Psoas muscle (tissue), 8 donors: Measurements from ENCODE around the gene KCNAB1. TPM values are rescaled to one million over a fixed set of nuclear protein-coding genes. Genes with fewer than 3 reads are reported as not detected.

ENCODE experiments used
- ATAC-seq, 4 donors: fragments of 200-7000 bp; cut with Tn5 transposase; one replicate each; pipeline ENCODE4 v1.9.1; 2020; ENCODE audit warnings: moderate library complexity in 3 of 4, mild to moderate bottlenecking in 2 of 4
- DNase-seq, 2 donors: peaks; one replicate each; pipeline ENCODE4 v3.0.0-alpha.2; 2020
- H3K27ac ChIP-seq: fragments of 200-600 bp; one replicate; pipeline ENCODE4 v1.8.0; 2022
- H3K27me3 ChIP-seq, 3 donors: fragments of 200-600 bp in 1 of 3; one replicate each; pipeline versions ENCODE4 v1.6.1 to v1.8.0; 2013 to 2022; ENCODE audit warnings: low read length in 2 of 3, mild to moderate bottlenecking in 2 of 3, moderate library complexity in 1 of 3; ENCODE audit not compliant: insufficient read depth in 3 of 3
- H3K36me3 ChIP-seq, 2 donors: fragments of 200-600 bp in 1 of 2; one replicate each; pipeline versions ENCODE4 v1.6.1 to v1.8.0; 2013 to 2022; ENCODE audit warnings: low read depth in 1 of 2, mild to moderate bottlenecking in 1 of 2, moderate library complexity in 1 of 2; ENCODE audit not compliant: insufficient read depth in 1 of 2
- H3K4me1 ChIP-seq: fragments of 200-600 bp; one replicate; pipeline ENCODE4 v1.8.0; 2022
- H3K4me3 ChIP-seq: fragments of 200-600 bp; one replicate; pipeline ENCODE4 v1.8.0; 2022; ENCODE audit warnings: mild to moderate bottlenecking
- H3K9me3 ChIP-seq: fragments of 200-600 bp; one replicate; pipeline ENCODE4 v1.8.0; 2022
- WGBS, 3 donors: extraction: QIAGEN DNeasy Blood & Tissue Kit; methylation state at CpG; one replicate each; pipeline versions ENCODE4 v1.1.6 to v1.1.7; 2013; 5-methylcytosine and 5-hydroxymethylcytosine counted together
- intact Hi-C, 2 donors: fragments of 100-400 bp; cut with DNase I; formaldehyde crosslinking; loops; one replicate each; pipeline versions ENCODE4 v1.11.0 to v1.14.2; 2022
- polyA plus RNA-seq, 3 donors: library from polyadenylated mRNA; stranded (reverse); fragments of 200-250 nt; gene quantifications; one replicate each; pipeline ENCODE4 v1.2.3, GENCODE V29; 2013
- total RNA-seq, 4 donors: library from RNA; stranded (reverse); fragmentation: NEBNext Ultra II Directional in 2 of 4; extraction: Animal tissue kit (Norgen Biotek cat#: 25700) in 2 of 4; gene quantifications; one replicate each; pipeline versions ENCODE4 v1.2.1 to v1.2.4, GENCODE V29; 2021 to 2023
- TF ChIP-seq, protein P1 (sequence below): fragments of 200-600 bp; IDR thresholded peaks from one replicate; pipeline ENCODE4 v1.8.0; 2022; ENCODE audit warnings: antibody characterized with exemption
- donor health status: healthy with polysubstance abuse.
- donor health status: DM: no; HTN: no; CAD: no; lungs with moderate emphysema.
- donor health status: Bipolar disorder and iron deficiency.
- donor health status: healthy.
- donor health status: DM: yes; HTN: yes; CAD: no.
- donor health status: DM: no; HTN: no; CAD: no.
- donor health status: DM: no; HTN: no; CAD: no.
- donor health status: DM: yes; HTN: yes; CAD: no.

The KCNAB1 gene
- total and polyA plus RNA-seq, 7 donors: 0.66 to 3.1 (median 0.91) TPM

GRCh38 chr3:156256256-156256655, 135.9 kb downstream of the KCNAB1 start:
- H3K27ac ChIP-seq: no peak overlapping the region
- DNase-seq (no peak), ATAC-seq (no peak)
- no peak overlapping the region for H3K4me3 ChIP-seq
- H3K36me3 ChIP-seq: no peaks in the 10 kb centered on the region
- WGBS, 3 donors: 80 to 90% (median 87%) methylated on average over 4 of the region's 4 CpGs
- no peaks in the 10 kb centered on the region for H3K4me1 ChIP-seq
- no peaks in the 10 kb centered on the region for H3K27me3 ChIP-seq
- no peaks in the 10 kb centered on the region for H3K9me3 ChIP-seq
- TF ChIP-seq, protein P1, sequence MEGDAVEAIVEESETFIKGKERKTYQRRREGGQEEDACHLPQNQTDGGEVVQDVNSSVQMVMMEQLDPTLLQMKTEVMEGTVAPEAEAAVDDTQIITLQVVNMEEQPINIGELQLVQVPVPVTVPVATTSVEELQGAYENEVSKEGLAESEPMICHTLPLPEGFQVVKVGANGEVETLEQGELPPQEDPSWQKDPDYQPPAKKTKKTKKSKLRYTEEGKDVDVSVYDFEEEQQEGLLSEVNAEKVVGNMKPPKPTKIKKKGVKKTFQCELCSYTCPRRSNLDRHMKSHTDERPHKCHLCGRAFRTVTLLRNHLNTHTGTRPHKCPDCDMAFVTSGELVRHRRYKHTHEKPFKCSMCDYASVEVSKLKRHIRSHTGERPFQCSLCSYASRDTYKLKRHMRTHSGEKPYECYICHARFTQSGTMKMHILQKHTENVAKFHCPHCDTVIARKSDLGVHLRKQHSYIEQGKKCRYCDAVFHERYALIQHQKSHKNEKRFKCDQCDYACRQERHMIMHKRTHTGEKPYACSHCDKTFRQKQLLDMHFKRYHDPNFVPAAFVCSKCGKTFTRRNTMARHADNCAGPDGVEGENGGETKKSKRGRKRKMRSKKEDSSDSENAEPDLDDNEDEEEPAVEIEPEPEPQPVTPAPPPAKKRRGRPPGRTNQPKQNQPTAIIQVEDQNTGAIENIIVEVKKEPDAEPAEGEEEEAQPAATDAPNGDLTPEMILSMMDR: no peak
- intact Hi-C loops: no loop called here

- H3K4me1 ChIP-seq: no peaks in the 10 kb centered on the region
- no peak overlapping the region for H3K4me3 ChIP-seq
- H3K9me3 ChIP-seq: no peaks in the 10 kb centered on the region
- H3K36me3 ChIP-seq: no peaks in the 10 kb centered on the region
- no peak for ATAC-seq
- no peaks in the 10 kb centered on the region for H3K27me3 ChIP-seq
- intact Hi-C loops: no loop called here
- no peak for DNase-seq
- TF ChIP-seq, protein P1: no peak
- H3K27ac ChIP-seq: no peak overlapping the region
These were observed 136.6 kb downstream of the KCNAB1 start for GRCh38 chr3:156256945-156257344.

- Histone ChIP-seq H3K36me3 (no peaks in the 10 kb centered on the region), H3K4me3 (no peak overlapping the region), H3K27me3 (no peaks in the 10 kb centered on the region), H3K4me1 (no peaks in the 10 kb centered on the region), H3K9me3 (no peaks in the 10 kb centered on the region), H3K27ac (no peak overlapping the region)
- ATAC-seq: no peak
- intact Hi-C loops: no loop called here
- DNase-seq: no peak
- 62 to 83% (median 70%) methylated on average over 2 of the region's 2 CpGs for WGBS, 3 donors
- TF ChIP-seq, protein P1: no peak
These were observed 137.9 kb downstream of the KCNAB1 start for GRCh38 chr3:156258301-156258700.

- no peak for ATAC-seq
- no peaks in the 10 kb centered on the region for H3K27me3 ChIP-seq
- no peaks in the 10 kb centered on the region for H3K36me3 ChIP-seq
- intact Hi-C loops: no loop called here
- TF ChIP-seq, protein P1: no peak
- no peaks in the 10 kb centered on the region for H3K9me3 ChIP-seq
- H3K4me1 ChIP-seq: no peaks in the 10 kb centered on the region
- WGBS, 3 donors: 69 to 77% (median 72%) methylated on average over 5 of the region's 5 CpGs
- no peak overlapping the region for H3K4me3 ChIP-seq
- no peak overlapping the region for H3K27ac ChIP-seq
- DNase-seq: no peak
These were observed 139.5 kb downstream of the KCNAB1 start for GRCh38 chr3:156259896-156260295.

DNA sequence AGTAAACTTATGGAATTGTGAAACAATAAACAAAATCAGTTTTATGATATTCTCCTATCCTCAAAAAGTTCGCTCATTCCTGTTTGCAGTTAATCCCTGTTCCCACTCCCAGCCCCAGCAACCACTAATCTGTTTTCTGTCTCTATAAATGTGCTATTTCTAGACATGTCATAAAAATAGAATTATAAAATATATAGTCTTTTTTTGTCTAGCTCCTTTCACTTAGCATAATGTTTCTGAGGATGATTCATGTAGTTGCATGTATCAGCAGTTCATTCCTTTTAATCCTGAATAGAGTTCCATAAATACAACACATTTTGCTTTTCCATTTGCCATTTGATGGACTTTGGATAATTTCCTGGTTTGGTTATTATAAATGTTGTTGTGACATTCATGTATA, 140.0 kb downstream of the KCNAB1 start:
- ATAC-seq (no peak), DNase-seq (no peak)
- no peak overlapping the region for H3K4me3 ChIP-seq
- H3K4me1 ChIP-seq: no peaks in the 10 kb centered on the region
- TF ChIP-seq, protein P1: no peak
- no peak overlapping the region for H3K27ac ChIP-seq
- H3K27me3 ChIP-seq: no peaks in the 10 kb centered on the region
- intact Hi-C loops: no loop called here
- no peaks in the 10 kb centered on the region for H3K36me3 ChIP-seq
- WGBS, 3 donors: 84 to 95% (median 91%) methylated on average over 1 of the region's 1 CpG
- no peaks in the 10 kb centered on the region for H3K9me3 ChIP-seq
